Astrocyte of the spinal cord (primary cell): ENCODE results near the gene SLC22A3.
"Not testable (repeated sequence)": the region's sequence is repeated elsewhere in the genome, so short reads cannot be mapped to it uniquely, and the experiment has no call there.

Experiments used
- DNase-seq: peaks from one replicate; pipeline ENCODE4 v3.0.0; 2011; ENCODE audit warnings: low read depth, low spot score
- H3K4me3 ChIP-seq: 2 replicates; pipeline ENCODE4 v1.5.1; 2011; ENCODE audit warnings: low read depth, mild to moderate bottlenecking, low read length, moderate library complexity
- CTCF ChIP-seq: IDR thresholded peaks from 2 replicates; pipeline ENCODE4 v1.5.1; 2012; ENCODE audit warnings: low read depth, mild to moderate bottlenecking, low read length, inconsistent platforms
- in situ Hi-C: cut with HindIII; loops from 2 replicates; pipeline ENCODE4 v1.10.0; 2017; ENCODE audit warnings: low sequenced_read_pairs

Gene SLC22A3

GRCh38 chr6:160348223-160349019, at the start of gene SLC22A3:
Gene SLC22A3 (plus strand): TSS chr6:160348378. CDS start chr6:160348420, 42 bp downstream.
- in situ Hi-C loops = no loop called here
- peak; percentile 26 for DNase-seq
- peak within 1 kb of the TSS; percentile 29 for H3K4me3 ChIP-seq
- peak; percentile 22 for TF ChIP-seq CTCF

- in situ Hi-C loops = no loop called here
- TF ChIP-seq CTCF = no peak
- H3K4me3 ChIP-seq = no peak overlapping the region
- DNase-seq = no peak
These were observed 48.6 kb upstream of the SLC22A3 start for GRCh38 chr6:160299559-160299958.

- DNase-seq = no peak
- no peak overlapping the region for H3K4me3 ChIP-seq
- no peak for TF ChIP-seq CTCF
- in situ Hi-C loops = no loop called here
These were observed 48.0 kb upstream of the SLC22A3 start for GRCh38 chr6:160300076-160300695.

- DNase-seq = no peak
- in situ Hi-C loops = no loop called here
- no peak overlapping the region for H3K4me3 ChIP-seq
- TF ChIP-seq CTCF = no peak
These were observed 46.8 kb upstream of the SLC22A3 start for GRCh38 chr6:160301339-160301738.

- DNase-seq, H3K4me3 ChIP-seq, in situ Hi-C loops: not testable (repeated sequence)
These were observed 45.6 kb upstream of the SLC22A3 start for GRCh38 chr6:160302431-160303082.

GRCh38 chr6:160303806-160304205, 44.4 kb upstream of the SLC22A3 start:
- DNase-seq = no peak
- no peak for TF ChIP-seq CTCF
- H3K4me3 ChIP-seq = no peak overlapping the region
- in situ Hi-C loops = no loop called here
